Heart left ventricle (tissue), 13 donors: ENCODE measurements around the gene TOX2.

Experiments
- CTCF ChIP-seq, 12 donors: fragments of 200-600 bp; sonication (generic) in 4 of 12; IDR thresholded peaks; one replicate each; pipeline versions ENCODE4 v1.5.0 to v1.8.0; 2018 to 2022; ENCODE audit warnings: antibody characterized with exemption in 12 of 12, mild to moderate bottlenecking in 5 of 12
- POLR2A ChIP-seq, 2 donors: fragments of 450-650 bp; IDR thresholded peaks; one replicate each; pipeline ENCODE4 v1.6.1; 2017; ENCODE audit warnings: antibody characterized with exemption in 2 of 2, mild to moderate bottlenecking in 2 of 2, moderate library complexity in 2 of 2
- donor health status: ischemic (EF 13 %, LVEDD 7.1; RV severe dilation, severe dysfunction).
- donor health status: DM: no; HTN: yes; CAD: no.
- donor health status: DM: no; HTN: no; CAD: no.
- donor health status: ischemic (EF 25% LVEDD 6.9; RV normal size, moderate dysfunction).
- donor health status: ischemic (EF 25% LVEDD 5.7; RV mildly dilated, moderate dysfunction).
- donor health status: ischemic (EF 35%, LVEDD 5.7; RV mildly dilated, moderate dysfunction).
- donor health status: nonischemic (EF 11% LVEDD 7.7; RV severe dilation, severe dysfunction).
- donor health status: DM: yes; HTN: yes; CAD: no.
- donor health status: PGD.
- donor health status: ischemic (EF 29% LVEDD 5.4; RV normal size, mild dysfunction).
- donor health status: nonischemic (EF 23%, LVEDD 6.1; RV moderate dilation, normal function).

DNA sequence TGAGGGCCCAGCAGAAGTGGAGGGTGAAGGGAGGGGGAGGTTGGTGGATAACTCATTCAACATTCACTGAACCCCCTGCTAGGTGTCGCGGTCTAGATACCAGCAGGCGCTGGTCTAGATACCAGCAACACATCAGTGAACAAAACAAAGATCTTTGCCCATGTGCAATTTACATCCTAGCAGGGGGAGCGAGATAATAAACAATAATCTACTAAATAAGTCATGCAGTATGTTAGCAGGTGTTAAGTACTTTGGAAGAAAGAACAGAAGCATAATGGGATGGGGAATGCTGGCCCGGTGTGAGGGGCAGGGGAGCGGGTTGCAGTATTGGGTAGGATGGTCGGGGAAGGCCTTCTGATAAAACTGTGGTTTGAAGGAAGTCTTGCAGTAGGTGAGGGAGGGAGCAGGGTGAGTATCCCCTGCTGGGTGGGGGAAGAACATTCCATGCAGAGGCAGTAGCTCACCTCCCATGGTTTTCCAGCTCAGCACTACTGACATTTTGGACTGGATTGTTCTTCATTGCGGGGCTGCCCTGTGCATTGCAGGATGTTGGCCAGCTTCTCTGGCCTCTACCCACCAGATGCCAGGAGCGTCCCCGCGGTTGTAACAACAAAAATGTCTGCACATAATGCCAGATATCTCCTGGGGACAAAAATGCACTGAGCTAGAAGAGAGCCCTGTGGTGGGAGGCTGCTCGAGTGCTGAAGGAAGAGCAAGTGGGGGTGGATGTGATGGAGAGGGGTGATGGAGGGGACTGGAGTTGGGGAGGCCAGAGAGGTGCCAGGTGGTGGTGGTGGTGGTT is 117.3 kb downstream of the TOX2 start:
- TF ChIP-seq CTCF (IDR thresholded peaks at IDR 0.05) (no peak), POLR2A (IDR thresholded peaks at IDR 0.05) (no peak)
